ENCODE data around the gene IFIT2. TPM values are rescaled to one million over a fixed set of nuclear protein-coding genes. Genes with fewer than 3 reads are reported as not detected.

The IFIT2 gene
- total RNA-seq, 3 donors from 2014 or later (not counting 1 experiment from before 2014, with no cell fraction given): 21.8 to 103 (median 34.9) TPM

DNA sequence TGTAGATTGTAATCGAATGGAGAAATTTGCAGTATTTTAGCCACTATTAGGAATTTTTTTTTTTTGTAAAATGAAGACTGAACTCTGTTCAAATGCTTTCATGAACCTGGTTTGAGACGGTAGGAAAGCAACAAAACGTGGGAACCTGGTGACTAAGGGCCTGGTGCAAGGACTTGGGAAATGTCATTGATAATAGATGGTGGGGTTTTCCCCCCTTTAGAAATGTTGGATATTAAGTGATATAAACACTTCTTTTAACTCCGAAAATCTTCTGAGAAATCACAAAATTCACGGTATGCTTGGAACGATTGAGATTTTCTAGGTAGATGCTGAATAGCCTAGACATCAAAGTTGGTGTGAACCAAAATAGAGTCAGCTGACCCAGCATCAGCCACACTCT lies 6.4 kb downstream of the IFIT2 start:
- Mint-ChIP-seq H3K4me3 (no peak overlapping the region), H3K9me3 (no peaks in the 10 kb centered on the region), H3K27me3 (ENCODE audit: low read depth in 2 of 2) (peaks cover under 1 to 4% of the 10 kb centered on the region in 2 donors), H3K27ac (no peak overlapping the region), H3K36me3 (peaks cover 58% of the 10 kb centered on the region), H3K4me1 (peaks cover 21 to 23% of the 10 kb centered on the region in 2 donors)
- H3K27me3 ChIP-seq (ENCODE audit: control insufficient read depth, insufficient read depth, low read length): no peaks in the 10 kb centered on the region
- no peak overlapping the region for H3K4me3 ChIP-seq (ENCODE audit: low read length)
- H3K9me3 ChIP-seq (ENCODE audit: control insufficient read depth, insufficient read depth, low read length): no peaks in the 10 kb centered on the region
- ATAC-seq: no peak
- H3K27ac ChIP-seq (ENCODE audit: low read length): no peak overlapping the region
- WGBS (ENCODE audit: insufficient coverage): 97% methylated on average over 6 of the region's 6 CpGs
- peaks cover 8% of the 10 kb centered on the region for H3K4me1 ChIP-seq (ENCODE audit: control insufficient read depth, insufficient read depth, low read length)
- TF ChIP-seq, protein P1, sequence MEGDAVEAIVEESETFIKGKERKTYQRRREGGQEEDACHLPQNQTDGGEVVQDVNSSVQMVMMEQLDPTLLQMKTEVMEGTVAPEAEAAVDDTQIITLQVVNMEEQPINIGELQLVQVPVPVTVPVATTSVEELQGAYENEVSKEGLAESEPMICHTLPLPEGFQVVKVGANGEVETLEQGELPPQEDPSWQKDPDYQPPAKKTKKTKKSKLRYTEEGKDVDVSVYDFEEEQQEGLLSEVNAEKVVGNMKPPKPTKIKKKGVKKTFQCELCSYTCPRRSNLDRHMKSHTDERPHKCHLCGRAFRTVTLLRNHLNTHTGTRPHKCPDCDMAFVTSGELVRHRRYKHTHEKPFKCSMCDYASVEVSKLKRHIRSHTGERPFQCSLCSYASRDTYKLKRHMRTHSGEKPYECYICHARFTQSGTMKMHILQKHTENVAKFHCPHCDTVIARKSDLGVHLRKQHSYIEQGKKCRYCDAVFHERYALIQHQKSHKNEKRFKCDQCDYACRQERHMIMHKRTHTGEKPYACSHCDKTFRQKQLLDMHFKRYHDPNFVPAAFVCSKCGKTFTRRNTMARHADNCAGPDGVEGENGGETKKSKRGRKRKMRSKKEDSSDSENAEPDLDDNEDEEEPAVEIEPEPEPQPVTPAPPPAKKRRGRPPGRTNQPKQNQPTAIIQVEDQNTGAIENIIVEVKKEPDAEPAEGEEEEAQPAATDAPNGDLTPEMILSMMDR (IDR thresholded peaks at IDR 0.05): no peak
- H3K36me3 ChIP-seq (ENCODE audit: control insufficient read depth, insufficient read depth, low read length): peaks cover 22% of the 10 kb centered on the region
- intact Hi-C loops (cut with micrococcal nuclease): loop anchor here (2.0 kb wide), 1 partner anchor 19 kb away; the partner anchor contains the start of gene IFIT3
- DNase-seq: no peak

DNA sequence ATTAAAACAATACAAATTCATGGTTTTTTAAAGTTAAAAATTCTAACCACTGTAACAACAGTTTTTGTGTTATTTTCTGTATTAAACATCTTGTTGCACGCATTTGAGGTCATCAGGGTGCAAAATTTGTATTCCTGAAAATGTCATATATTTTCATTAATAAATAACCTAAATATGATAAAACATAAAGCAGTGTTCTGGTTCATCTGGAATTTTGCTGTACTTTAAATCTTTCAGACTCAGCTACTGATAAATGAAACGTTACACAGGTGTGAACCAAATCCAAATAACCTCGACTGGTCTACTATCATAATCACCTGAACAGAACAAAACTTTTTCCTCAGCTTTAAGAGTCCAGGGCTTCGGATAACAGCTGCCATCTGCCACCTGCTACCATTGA lies 6.9 kb downstream of the IFIT2 start:
- TF ChIP-seq, protein P1 (IDR thresholded peaks at IDR 0.05): no peak

DNA sequence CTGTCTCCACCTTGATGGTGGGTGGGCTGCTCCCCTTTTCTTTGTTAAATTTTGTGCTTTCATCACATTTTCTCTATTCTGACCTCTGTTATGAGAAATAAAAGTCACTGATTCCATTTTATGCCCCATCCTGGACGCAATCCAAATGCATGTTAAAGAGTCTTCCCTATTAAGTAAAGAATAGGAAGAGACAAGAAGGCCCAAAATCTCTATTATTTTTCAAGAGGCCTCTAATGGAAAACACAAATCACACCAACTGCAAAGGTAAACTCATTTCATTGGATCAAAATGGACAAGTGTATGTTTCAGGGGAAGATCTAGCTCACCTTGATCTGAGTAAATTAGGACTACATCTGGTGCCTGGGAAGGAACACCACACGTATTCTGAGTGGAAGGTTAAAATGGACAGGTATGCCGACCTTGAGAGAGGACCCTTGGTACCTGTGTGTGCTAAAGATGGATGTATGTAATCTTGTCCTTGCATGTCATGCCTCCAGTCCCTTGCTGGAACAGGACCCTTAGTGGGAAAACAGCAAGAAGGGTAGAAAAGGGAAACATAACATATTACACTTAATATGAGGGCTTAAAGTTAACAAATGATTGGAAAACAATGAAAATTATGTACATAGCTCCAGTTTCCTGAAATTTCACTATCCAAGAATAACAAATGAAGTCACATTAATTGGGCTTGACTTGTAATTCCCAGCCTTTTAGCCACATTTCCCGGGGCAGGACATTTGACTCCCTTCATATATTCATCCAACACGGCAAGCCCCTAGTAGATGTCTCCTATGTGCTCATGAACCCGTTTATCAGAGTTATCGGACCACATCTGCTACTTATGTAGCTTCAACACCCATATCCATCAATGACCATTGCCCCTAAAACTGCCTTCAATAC lies 7.6 kb downstream of the IFIT2 start:
- H3K27ac ChIP-seq (ENCODE audit: low read length): no peak overlapping the region
- H3K27ac Mint-ChIP-seq: no peak overlapping the region
- intact Hi-C loops (cut with micrococcal nuclease): loop anchor here (2.0 kb wide), 1 partner anchor 17 kb away; the partner anchor contains the start of gene IFIT3
- H3K4me3 Mint-ChIP-seq: no peak overlapping the region
- H3K9me3 ChIP-seq (ENCODE audit: control insufficient read depth, insufficient read depth, low read length): no peaks in the 10 kb centered on the region
- peaks cover 22% of the 10 kb centered on the region for H3K36me3 ChIP-seq (ENCODE audit: control insufficient read depth, insufficient read depth, low read length)
- WGBS (ENCODE audit: insufficient coverage): 94% methylated on average over 6 of the region's 7 CpGs
- H3K27me3 Mint-ChIP-seq (ENCODE audit: low read depth in 2 of 2): peaks cover 6 to 7% of the 10 kb centered on the region in 2 donors
- peaks cover 52% of the 10 kb centered on the region for H3K36me3 Mint-ChIP-seq
- DNase-seq (no peak), ATAC-seq (no peak)
- no peaks in the 10 kb centered on the region for H3K27me3 ChIP-seq (ENCODE audit: control insufficient read depth, insufficient read depth, low read length)
- TF ChIP-seq, protein P1 (IDR thresholded peaks at IDR 0.05): no peak
- H3K4me3 ChIP-seq (ENCODE audit: low read length): no peak overlapping the region
- no peaks in the 10 kb centered on the region for H3K4me1 ChIP-seq (ENCODE audit: control insufficient read depth, insufficient read depth, low read length)
- peaks cover 9 to 11% of the 10 kb centered on the region in 2 donors for H3K4me1 Mint-ChIP-seq
- H3K9me3 Mint-ChIP-seq: no peaks in the 10 kb centered on the region

More for the DNA sequence above, 6.9 kb downstream of the IFIT2 start:
- H3K27me3 ChIP-seq (ENCODE audit: control insufficient read depth, insufficient read depth, low read length): no peaks in the 10 kb centered on the region
- no peak overlapping the region for H3K27ac ChIP-seq (ENCODE audit: low read length)
- ATAC-seq: no peak
- intact Hi-C loops (cut with micrococcal nuclease): loop anchor here (2.0 kb wide), 1 partner anchor 18 kb away; the partner anchor contains the start of gene IFIT3
- H3K9me3 Mint-ChIP-seq: no peaks in the 10 kb centered on the region
- no peaks in the 10 kb centered on the region for H3K9me3 ChIP-seq (ENCODE audit: control insufficient read depth, insufficient read depth, low read length)
- no peak overlapping the region for H3K27ac Mint-ChIP-seq
- no peak for DNase-seq
- H3K36me3 Mint-ChIP-seq: peaks cover 58% of the 10 kb centered on the region
- H3K4me3 ChIP-seq (ENCODE audit: low read length): no peak overlapping the region
- no peak overlapping the region for H3K4me3 Mint-ChIP-seq
- peaks cover 16 to 18% of the 10 kb centered on the region in 2 donors for H3K4me1 Mint-ChIP-seq
- WGBS (ENCODE audit: insufficient coverage): 94% methylated on average over 3 of the region's 4 CpGs
- peaks cover 5 to 6% of the 10 kb centered on the region in 2 donors for H3K27me3 Mint-ChIP-seq (ENCODE audit: low read depth in 2 of 2)
- H3K4me1 ChIP-seq (ENCODE audit: control insufficient read depth, insufficient read depth, low read length): peaks cover 5% of the 10 kb centered on the region
- H3K36me3 ChIP-seq (ENCODE audit: control insufficient read depth, insufficient read depth, low read length): peaks cover 22% of the 10 kb centered on the region

All from natural killer cell (primary cell).